ENCODE data around the gene SPOP. TPM values are rescaled to one million over a fixed set of nuclear protein-coding genes. Genes with fewer than 3 reads are reported as not detected.

The SPOP gene
- total and polyA plus RNA-seq, 9 of the 15 experiments (the other 6 are each of a cell fraction or from before 2014, with no cell fraction given), result 34.2 to 65.9 (median 39.7) TPM

- WGBS (ENCODE audit: insufficient coverage, low coverage, missing lambda C conversion rate), result 96% methylated on average over 3 of the region's 3 CpGs
- no peak overlapping the region for H3K4me3 ChIP-seq
- no TSS peak for BruUV-seq (replicated peaks)
- H3K9me3 ChIP-seq (replicated peaks; ENCODE audit: control insufficient read depth, insufficient read depth, low read depth, low read length), result no peaks in the 10 kb centered on the region
- H3K27ac ChIP-seq (ENCODE audit: extremely low read depth, low read depth, low read length), result no peak overlapping the region
- ChIA-PET CTCF (ENCODE audit: low intra/inter-chr PET ratio) (no interaction called here), POLR2A (interaction anchor here (0.6 to 2.5 kb wide), 6 partner anchors 10 to 1026 kb away, joined by 3 to 7 read pairs (median 4); no protein-coding TSS in a partner anchor)
- no peak overlapping the region for H2AFZ ChIP-seq (ENCODE audit: low read depth, low read length)
- peaks cover 4% of the 10 kb centered on the region for H3K9me1 ChIP-seq (ENCODE audit: control insufficient read depth, insufficient read depth, low read length)
- intact Hi-C loops (cut with micrococcal nuclease) (no loop called here), in situ Hi-C loops (cut with MboI) (no loop called here)
- DNase-seq (ENCODE audit: extremely low read depth in 1 of 4, low spot score in 3 of 4), result no peak
- no peak for FAIRE-seq
- peaks cover 35% of the 10 kb centered on the region for H3K79me2 ChIP-seq (ENCODE audit: control insufficient read depth, insufficient read depth, low read length)
- no peaks in the 10 kb centered on the region for H3K27me3 ChIP-seq (ENCODE audit: control insufficient read depth in 2 of 2, insufficient read depth in 2 of 2, low read length in 2 of 2)
- peaks cover 96% of the 10 kb centered on the region for H3K36me3 ChIP-seq (ENCODE audit: control insufficient read depth, insufficient read depth, low read length)
- H4K20me1 ChIP-seq (replicated peaks; ENCODE audit: control insufficient read depth, insufficient read depth, low read length), result peaks cover 15% of the 10 kb centered on the region; the same call in 1 of the 2 replicates
- H3K4me1 ChIP-seq (replicated peaks in 1 of 2; ENCODE audit: control insufficient read depth in 2 of 2, insufficient read depth in 2 of 2, low read length in 2 of 2), result peaks cover 0 to under 1% of the 10 kb centered on the region in 2 experiments; a peak in 3 of 5 replicates
- H3K9ac ChIP-seq (ENCODE audit: insufficient read depth in 1 of 2, low read depth in 2 of 2, low read length in 2 of 2), result no peak overlapping the region
- TF ChIP-seq ZNF41 (CRISPR knock-in tag; conservative IDR thresholded peaks at IDR 0.05), result no peak
- TF ChIP-seq PHF21A (IDR thresholded peaks at IDR 0.05; ENCODE audit: borderline replicate concordance, low read depth), result no peak
- TF ChIP-seq THAP7 (CRISPR knock-in tag; IDR thresholded peaks at IDR 0.05), result no peak
- no peak for TF ChIP-seq XRCC5 (IDR thresholded peaks at IDR 0.05; ENCODE audit: low read depth, low read length)
- TF ChIP-seq ZFPM2 (CRISPR knock-in tag; IDR thresholded peaks at IDR 0.05), result no peak
- TF ChIP-seq MEF2D (tag; conservative IDR thresholded peaks at IDR 0.05; ENCODE audit: low read depth), result no peak
- no peak for TF ChIP-seq SFPQ (IDR thresholded peaks at IDR 0.05; ENCODE audit: low read depth, low read length)
- no peak for ATAC-seq
- no peak overlapping the region for H3K4me2 ChIP-seq (ENCODE audit: insufficient read depth, low read length)
Observed at GRCh38 chr17:49722066-49722465, 44.2 kb upstream of the SPOP start.
